Esophagus muscularis mucosa (tissue), 3 donors: Measurements from ENCODE around the gene LYZL4.

Experiments used
- POLR2A ChIP-seq: fragments of 450-650 bp; IDR thresholded peaks from one replicate; pipeline ENCODE4 v1.6.1; 2017; ENCODE audit warnings: antibody characterized with exemption, moderate library complexity, mild to moderate bottlenecking, low read depth
- TF ChIP-seq, protein P1 (sequence below), 3 experiments: fragments of 200-600 bp in 2 of 3; fragments of 450-650 bp in 1 of 3; sonication (generic) in 2 of 3; IDR thresholded peaks; one replicate each; pipeline ENCODE4 v1.5.1; 2017 to 2019; ENCODE audit warnings: antibody characterized with exemption in 3 of 3, mild to moderate bottlenecking in 2 of 3, moderate library complexity in 1 of 3

DNA sequence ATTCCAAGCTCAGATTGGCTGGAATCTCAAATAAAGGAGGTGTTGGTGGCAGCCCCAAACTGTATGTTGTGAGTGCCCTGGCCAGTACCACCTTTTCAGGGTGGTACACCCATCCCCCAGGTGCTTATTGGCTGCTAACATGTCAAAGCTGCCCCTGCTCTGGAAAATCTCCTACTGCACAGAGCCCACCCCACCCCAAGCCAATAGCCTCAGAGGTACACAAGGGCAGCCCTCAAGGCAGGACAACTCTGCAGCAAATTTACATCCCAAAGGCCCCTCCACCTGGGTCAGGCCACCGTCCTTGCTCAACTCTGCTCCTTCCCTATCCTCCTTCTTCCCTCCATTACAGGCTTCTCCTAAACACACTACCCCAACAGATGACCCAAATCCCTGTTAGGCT lies 37.1 kb upstream of the LYZL4 start:
- TF ChIP-seq, protein P1, sequence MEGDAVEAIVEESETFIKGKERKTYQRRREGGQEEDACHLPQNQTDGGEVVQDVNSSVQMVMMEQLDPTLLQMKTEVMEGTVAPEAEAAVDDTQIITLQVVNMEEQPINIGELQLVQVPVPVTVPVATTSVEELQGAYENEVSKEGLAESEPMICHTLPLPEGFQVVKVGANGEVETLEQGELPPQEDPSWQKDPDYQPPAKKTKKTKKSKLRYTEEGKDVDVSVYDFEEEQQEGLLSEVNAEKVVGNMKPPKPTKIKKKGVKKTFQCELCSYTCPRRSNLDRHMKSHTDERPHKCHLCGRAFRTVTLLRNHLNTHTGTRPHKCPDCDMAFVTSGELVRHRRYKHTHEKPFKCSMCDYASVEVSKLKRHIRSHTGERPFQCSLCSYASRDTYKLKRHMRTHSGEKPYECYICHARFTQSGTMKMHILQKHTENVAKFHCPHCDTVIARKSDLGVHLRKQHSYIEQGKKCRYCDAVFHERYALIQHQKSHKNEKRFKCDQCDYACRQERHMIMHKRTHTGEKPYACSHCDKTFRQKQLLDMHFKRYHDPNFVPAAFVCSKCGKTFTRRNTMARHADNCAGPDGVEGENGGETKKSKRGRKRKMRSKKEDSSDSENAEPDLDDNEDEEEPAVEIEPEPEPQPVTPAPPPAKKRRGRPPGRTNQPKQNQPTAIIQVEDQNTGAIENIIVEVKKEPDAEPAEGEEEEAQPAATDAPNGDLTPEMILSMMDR (IDR thresholded peaks at IDR 0.05): no peak
- TF ChIP-seq POLR2A: no peak
